H1 (cell line): ENCODE data around the gene PPP1R12B.

ENCODE experiments used
- EP300 ChIP-seq, 2 experiments: IDR thresholded peaks; 1 replicate in 1 of 2; 2 replicates in 1 of 2; pipeline ENCODE4 v1.6.1; 2011 to 2012; ENCODE audit warnings: low read depth in 2 of 2, low read length in 2 of 2, mild to moderate bottlenecking in 2 of 2, borderline replicate concordance in 1 of 2, inconsistent platforms in 1 of 2, moderate library complexity in 1 of 2
- EZH2 ChIP-seq: fragments of 200-600 bp; sonication (generic); IDR thresholded peaks from 2 replicates; pipeline ENCODE4 v1.7.1; 2012; ENCODE audit warnings: low read depth, mild to moderate bottlenecking, moderate library complexity, low read length, inconsistent platforms; ENCODE audit not compliant: severe bottlenecking
- SIN3A ChIP-seq, 2 experiments: IDR thresholded peaks in 1 of 2; conservative IDR thresholded peaks in 1 of 2; 2 replicates each; pipeline ENCODE4 v1.6.1; 2011 to 2012; ENCODE audit warnings: low read length in 2 of 2, improper control_type of control experiment in 1 of 2, low read depth in 1 of 2, mild to moderate bottlenecking in 1 of 2

- TF ChIP-seq EP300 (IDR thresholded peaks at IDR 0.05; ENCODE audit: borderline replicate concordance in 1 of 2, low read depth in 2 of 2, low read length in 2 of 2) (no peak), SIN3A (conservative IDR thresholded peaks at IDR 0.05 in 1 of 2, IDR thresholded peaks at IDR 0.05 in 1 of 2; ENCODE audit: low read depth in 1 of 2, low read length in 2 of 2) (no peak), EZH2 (no peak)
Measured at GRCh38 chr1:202361224-202361623, 12.7 kb downstream of the PPP1R12B start.
